GM12891 (cell line): ENCODE data around the gene CIZ1.

Experiments used
- POLR2A ChIP-seq: IDR thresholded peaks from 2 replicates; pipeline ENCODE4 v1.6.1; 2011; ENCODE audit warnings: low read depth, low read length, control low read depth
- TAF1 ChIP-seq: IDR thresholded peaks from 2 replicates; pipeline ENCODE4 v1.6.1; 2011; ENCODE audit warnings: low read depth, low read length, control low read depth

DNA sequence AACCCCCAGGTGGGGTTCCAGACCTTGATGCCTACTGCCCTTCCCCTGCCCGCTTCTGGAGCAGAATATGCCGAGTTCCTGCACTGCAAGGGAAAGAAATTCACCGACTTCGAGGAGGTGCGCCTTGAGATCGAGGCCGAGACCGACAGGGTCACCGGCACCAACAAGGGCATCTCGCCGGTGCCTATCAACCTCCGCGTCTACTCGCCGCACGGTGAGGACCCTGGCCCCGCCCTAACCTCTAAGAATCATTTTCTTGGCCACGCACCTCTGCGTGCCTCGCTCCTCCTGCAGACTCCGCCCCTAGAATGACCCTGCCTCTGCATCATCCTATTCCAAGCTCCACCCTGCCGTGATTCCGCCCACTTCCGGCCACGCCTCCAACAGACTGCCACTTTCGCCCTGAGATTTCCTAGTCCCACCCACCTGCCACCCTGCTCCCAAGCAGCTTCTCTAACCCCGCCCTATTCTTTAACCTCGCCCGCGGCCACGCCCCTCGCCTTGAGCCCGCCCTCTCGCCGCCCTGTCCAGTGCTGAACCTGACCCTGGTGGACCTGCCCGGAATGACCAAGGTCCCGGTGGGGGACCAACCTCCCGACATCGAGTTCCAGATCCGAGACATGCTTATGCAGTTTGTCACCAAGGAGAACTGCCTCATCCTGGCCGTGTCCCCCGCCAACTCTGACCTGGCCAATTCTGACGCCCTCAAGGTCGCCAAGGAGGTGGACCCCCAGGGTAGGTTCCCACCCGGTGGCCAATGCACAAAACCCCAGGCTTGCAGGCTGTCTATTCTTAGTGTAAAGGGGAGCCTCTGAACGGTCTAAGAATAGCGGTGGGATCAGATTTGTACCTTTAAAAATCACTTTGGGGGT lies 27.4 kb upstream of the CIZ1 start:
- TF ChIP-seq POLR2A = no peak
- TF ChIP-seq TAF1 = no peak
